Measurements from ENCODE around the gene SPRED2. TPM values are rescaled to one million over a fixed set of nuclear protein-coding genes. Genes with fewer than 3 reads are reported as not detected.

SPRED2 gene
- total RNA-seq, 4 donors from 2014 or later, result 15.6 to 63.0 (median 44.8) TPM

DNA sequence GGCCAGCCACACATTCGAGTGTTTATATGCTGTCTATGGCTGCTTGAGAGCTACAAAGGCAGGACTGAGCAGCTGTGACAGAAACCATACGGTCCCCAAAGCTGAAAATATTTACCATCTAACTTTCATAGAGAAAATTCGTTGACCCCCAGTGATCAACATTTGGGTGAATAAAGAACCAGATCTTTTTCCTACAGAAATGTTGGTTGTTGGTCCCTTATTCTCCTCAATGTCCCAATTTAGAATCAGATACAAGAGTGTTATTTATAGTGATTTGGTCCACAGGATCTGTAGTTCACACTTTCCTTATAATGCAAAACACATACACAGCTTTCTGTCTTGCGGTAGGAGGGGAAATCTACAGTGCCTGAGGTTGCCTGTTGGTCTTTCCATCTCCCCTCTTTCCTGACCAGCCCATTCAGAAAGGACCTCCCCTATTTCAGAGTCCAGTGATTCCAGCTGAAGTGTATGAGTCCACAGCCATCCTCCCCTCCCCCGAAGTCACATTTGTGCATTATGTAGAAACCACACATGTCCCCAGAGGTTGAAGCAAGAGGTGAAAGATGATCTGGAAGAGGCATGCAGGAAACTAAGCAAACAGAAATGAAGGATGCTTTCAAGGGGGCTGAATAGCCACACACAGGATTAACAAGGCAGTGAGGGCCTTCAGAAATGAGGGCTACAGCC lies 61.9 kb downstream of the SPRED2 start:
- Histone ChIP-seq H3K27me3 (no peaks in the 10 kb centered on the region), H3K4me1 (peaks cover 0 to 5% of the 10 kb centered on the region in 2 donors), H3K27ac (peak overlapping the region in 1 of 2 donors; percentile 7), H3K4me3 (no peak overlapping the region), H3K9me3 (no peaks in the 10 kb centered on the region), H3K36me3 (no peaks in the 10 kb centered on the region)
- no peak for DNase-seq
- intact Hi-C loops (cut with DNase I; ENCODE audit: low total_unique reads), result no loop called here
- TF ChIP-seq POLR2A (IDR thresholded peaks at IDR 0.05), result no peak
- TF ChIP-seq, protein P1, sequence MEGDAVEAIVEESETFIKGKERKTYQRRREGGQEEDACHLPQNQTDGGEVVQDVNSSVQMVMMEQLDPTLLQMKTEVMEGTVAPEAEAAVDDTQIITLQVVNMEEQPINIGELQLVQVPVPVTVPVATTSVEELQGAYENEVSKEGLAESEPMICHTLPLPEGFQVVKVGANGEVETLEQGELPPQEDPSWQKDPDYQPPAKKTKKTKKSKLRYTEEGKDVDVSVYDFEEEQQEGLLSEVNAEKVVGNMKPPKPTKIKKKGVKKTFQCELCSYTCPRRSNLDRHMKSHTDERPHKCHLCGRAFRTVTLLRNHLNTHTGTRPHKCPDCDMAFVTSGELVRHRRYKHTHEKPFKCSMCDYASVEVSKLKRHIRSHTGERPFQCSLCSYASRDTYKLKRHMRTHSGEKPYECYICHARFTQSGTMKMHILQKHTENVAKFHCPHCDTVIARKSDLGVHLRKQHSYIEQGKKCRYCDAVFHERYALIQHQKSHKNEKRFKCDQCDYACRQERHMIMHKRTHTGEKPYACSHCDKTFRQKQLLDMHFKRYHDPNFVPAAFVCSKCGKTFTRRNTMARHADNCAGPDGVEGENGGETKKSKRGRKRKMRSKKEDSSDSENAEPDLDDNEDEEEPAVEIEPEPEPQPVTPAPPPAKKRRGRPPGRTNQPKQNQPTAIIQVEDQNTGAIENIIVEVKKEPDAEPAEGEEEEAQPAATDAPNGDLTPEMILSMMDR (IDR thresholded peaks at IDR 0.05), result no peak

GRCh38 chr2:65369980-65370379 lies 62.4 kb downstream of the SPRED2 start:
- no peaks in the 10 kb centered on the region for H3K36me3 ChIP-seq
- no peaks in the 10 kb centered on the region for H3K27me3 ChIP-seq
- intact Hi-C loops (cut with DNase I; ENCODE audit: low total_unique reads), result no loop called here
- H3K9me3 ChIP-seq, result no peaks in the 10 kb centered on the region
- TF ChIP-seq, protein P1 (IDR thresholded peaks at IDR 0.05), result no peak
- TF ChIP-seq POLR2A (IDR thresholded peaks at IDR 0.05), result no peak
- DNase-seq, result no peak
- H3K4me1 ChIP-seq, result peaks cover 0 to 5% of the 10 kb centered on the region in 2 donors
- H3K4me3 ChIP-seq, result no peak overlapping the region
- H3K27ac ChIP-seq, result no peak overlapping the region

DNA sequence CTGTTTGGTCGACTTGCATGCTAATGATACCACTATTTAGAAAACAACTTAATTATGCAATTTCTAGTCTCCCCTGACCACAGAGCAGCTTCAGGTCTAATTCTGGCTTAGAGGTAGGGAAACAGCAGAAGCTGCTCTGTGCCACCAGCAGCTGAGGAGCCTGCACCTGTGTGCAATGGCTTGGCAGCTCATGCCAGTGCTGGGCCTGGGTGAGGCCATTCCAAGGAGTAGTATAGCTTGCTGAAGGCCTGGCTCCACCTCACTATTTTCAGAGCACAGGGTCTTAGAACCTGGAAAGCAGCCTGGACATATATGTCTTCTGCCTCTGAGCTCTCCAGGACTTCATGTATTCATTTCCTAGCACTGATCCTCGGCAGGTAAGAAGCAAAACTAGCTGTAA lies 62.8 kb downstream of the SPRED2 start:
- peaks cover 0 to 5% of the 10 kb centered on the region in 2 donors for H3K4me1 ChIP-seq
- H3K4me3 ChIP-seq, result no peak overlapping the region
- intact Hi-C loops (cut with DNase I; ENCODE audit: low total_unique reads), result no loop called here
- H3K36me3 ChIP-seq, result no peaks in the 10 kb centered on the region
- H3K27ac ChIP-seq, result no peak overlapping the region
- H3K27me3 ChIP-seq, result no peaks in the 10 kb centered on the region
- no peak for DNase-seq
- no peak for TF ChIP-seq POLR2A (IDR thresholded peaks at IDR 0.05)
- TF ChIP-seq, protein P1 (IDR thresholded peaks at IDR 0.05), result no peak
- no peaks in the 10 kb centered on the region for H3K9me3 ChIP-seq

GRCh38 chr2:65368468-65368867 lies 63.9 kb downstream of the SPRED2 start:
- Histone ChIP-seq H3K4me1 (peaks cover 0 to 5% of the 10 kb centered on the region in 2 donors), H3K36me3 (no peaks in the 10 kb centered on the region), H3K4me3 (no peak overlapping the region), H3K27me3 (no peaks in the 10 kb centered on the region), H3K27ac (no peak overlapping the region), H3K9me3 (no peaks in the 10 kb centered on the region)
- DNase-seq, result no peak
- TF ChIP-seq POLR2A (IDR thresholded peaks at IDR 0.05), result no peak
- TF ChIP-seq, protein P1 (IDR thresholded peaks at IDR 0.05), result no peak
- intact Hi-C loops (cut with DNase I; ENCODE audit: low total_unique reads), result no loop called here

DNA sequence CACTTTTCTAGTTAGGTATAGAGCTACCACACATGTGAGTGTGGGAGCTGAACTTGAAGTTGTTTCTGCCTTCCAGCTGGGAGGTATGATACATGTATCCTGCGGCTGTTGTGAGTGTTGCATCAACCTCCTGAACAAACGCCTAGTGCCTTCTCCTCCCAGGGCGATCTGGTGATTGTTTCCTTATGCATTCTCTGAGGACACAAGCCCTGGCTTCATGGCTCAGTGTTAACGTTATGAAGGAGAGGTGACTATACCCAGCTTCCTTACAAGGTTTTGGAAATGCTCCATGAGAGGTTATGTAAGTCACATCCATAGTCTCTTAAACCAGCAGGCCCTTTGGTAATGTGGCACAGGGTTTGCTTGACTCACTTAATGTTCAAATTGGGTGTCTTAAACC lies 64.9 kb downstream of the SPRED2 start:
- H3K27ac ChIP-seq, result peak overlapping the region; percentile 57 to 73
- H3K4me3 ChIP-seq, result no peak overlapping the region

More for the DNA sequence above, 64.9 kb downstream of the SPRED2 start:
- H3K4me1 ChIP-seq, result peaks cover 0 to 5% of the 10 kb centered on the region in 2 donors
- H3K27me3 ChIP-seq, result no peaks in the 10 kb centered on the region
- H3K36me3 ChIP-seq, result no peaks in the 10 kb centered on the region
- intact Hi-C loops (cut with DNase I; ENCODE audit: low total_unique reads), result no loop called here
- TF ChIP-seq, protein P1 (IDR thresholded peaks at IDR 0.05), result no peak
- TF ChIP-seq POLR2A (IDR thresholded peaks at IDR 0.05), result no peak
- H3K9me3 ChIP-seq, result no peaks in the 10 kb centered on the region
- peak; percentile 40 to 60 for DNase-seq

Measured in uterus (tissue), 4 donors.